NCI-H82 treated with DMSO at 0.1 percent for 48 hours (cell line): ENCODE results near the gene HES7.
A peak's percentile ranks its signal among the peaks of the same experiment; 100 is the strongest.

Experiments used
- DNase-seq: peaks from one replicate; lab custom pipeline; 2025; ENCODE audit not compliant: unreplicated experiment; lab: John Stamatoyannopoulos, UW

The HES7 gene

GRCh38 chr17:8075574-8076342 is 48.1 kb downstream of the HES7 start:
- DNase-seq: no peak

GRCh38 chr17:8075081-8075480 is 48.8 kb downstream of the HES7 start:
- DNase-seq: no peak

DNA sequence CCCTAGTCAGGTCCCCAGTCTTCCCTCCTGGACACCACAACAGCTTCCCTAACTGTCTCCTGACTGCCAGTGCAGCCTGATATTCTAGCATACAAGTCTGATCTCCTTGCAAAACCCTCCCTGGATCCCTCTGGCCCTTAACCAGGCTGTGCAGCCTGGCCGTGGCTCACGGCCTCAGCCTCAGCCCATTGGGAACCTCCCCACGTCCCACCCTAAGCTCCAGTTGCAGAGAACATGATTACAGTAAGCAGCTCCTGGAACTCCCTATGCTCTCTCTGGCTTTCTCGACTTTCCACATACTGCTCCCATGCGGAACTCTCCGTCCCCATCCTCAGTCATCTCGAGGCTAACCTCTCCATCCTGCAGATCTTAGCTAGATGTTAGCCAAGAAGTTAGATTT is 49.4 kb downstream of the HES7 start:
- DNase-seq: no peak

GRCh38 chr17:8073627-8074484 is 50.0 kb downstream of the HES7 start:
- DNase-seq: peak; percentile 67

DNA sequence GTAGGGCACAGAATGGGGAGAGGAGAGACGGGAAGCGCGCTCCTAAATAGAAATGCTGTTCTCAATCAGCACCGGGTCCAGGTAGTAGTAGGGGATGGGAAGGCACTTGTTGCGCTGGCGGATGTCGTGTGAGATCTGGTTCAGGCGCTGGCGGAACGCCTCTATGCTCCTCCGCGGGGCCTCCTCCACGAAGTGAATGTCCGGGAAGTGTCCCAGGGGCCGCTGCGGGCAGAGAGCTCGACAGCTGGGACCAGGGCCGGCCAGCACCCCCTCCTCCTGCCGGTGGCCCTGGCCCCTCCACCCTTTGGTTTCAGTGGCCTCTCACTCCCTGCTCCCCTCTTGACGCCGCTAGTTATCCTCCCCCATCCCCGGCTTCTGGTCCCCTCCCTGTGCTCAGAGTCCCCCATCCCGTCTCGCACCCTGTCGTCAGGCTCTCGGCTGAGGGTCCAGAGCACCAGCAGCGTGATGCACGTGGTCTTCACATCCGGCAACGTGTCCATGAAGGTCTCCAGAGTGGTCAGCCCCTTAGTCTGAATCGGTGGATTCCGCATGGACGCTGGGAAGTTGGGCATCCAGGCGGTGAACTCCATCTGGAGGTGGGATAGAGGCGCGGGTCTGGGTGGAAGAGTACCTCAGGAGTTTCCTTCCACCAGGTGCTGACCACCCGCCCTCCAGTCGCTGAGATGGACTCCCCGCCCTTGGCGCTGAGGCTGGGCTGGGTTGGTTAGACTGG is 51.0 kb downstream of the HES7 start:
- no peak for DNase-seq

GRCh38 chr17:8072341-8072728 is 51.6 kb downstream of the HES7 start:
- no peak for DNase-seq

GRCh38 chr17:8071496-8071895 is 52.4 kb downstream of the HES7 start:
- DNase-seq: no peak
